Erythroblast (primary cell): ENCODE measurements around the gene KCNF1.

Source experiments
- DNase-seq, 2 experiments: peaks; one replicate each; lab custom pipeline; 2025; lab: John Stamatoyannopoulos, UW
- GATA1 ChIP-seq: IDR thresholded peaks from 2 replicates; pipeline ENCODE4 v1.6.1; 2011; ENCODE audit warnings: low read depth, mild to moderate bottlenecking, control low read depth, low read length, moderate library complexity
- POLR2A ChIP-seq: IDR thresholded peaks from 2 replicates; pipeline ENCODE4 v1.6.1; 2011; ENCODE audit warnings: mild to moderate bottlenecking, low read length

Gene KCNF1

DNA sequence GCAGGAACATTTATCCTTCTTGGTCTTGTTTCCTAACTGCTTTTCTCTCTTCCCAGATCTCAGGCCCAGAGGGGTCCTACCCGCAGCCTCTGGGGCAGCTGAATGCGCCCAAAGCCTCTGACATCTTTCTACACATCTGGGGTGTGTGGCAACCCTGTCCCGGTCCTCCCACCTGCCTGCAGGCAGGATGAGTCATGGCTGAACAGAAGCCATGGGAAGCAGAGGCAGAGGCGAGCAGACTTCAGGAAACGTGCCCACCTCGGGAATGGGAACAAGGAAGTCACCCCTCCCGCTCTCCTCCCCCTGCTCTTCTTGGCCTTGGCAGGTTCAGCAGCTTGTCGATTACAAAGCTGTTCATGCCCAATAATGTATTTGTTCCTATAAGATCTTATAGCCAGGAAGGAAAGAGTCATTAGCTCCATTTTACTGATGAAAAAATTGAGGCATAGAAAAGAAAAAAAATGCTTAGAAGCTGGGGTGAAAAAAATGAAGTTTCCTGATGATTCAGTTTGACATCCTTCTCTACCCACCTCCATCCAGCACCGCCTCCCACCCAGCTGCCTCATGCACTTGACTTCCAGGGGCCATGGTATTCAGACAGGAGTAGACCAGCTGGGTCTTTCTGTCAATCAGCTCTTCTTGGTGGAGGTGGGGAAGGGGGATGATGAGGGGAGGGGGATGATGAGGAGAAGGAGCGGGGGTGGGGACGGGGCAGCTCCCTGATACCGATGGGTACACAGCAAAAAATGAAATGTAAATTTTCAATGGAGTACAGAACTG is 10.4 kb upstream of the KCNF1 start:
- TF ChIP-seq GATA1 (no peak), POLR2A (no peak)
- no peak for DNase-seq

DNA sequence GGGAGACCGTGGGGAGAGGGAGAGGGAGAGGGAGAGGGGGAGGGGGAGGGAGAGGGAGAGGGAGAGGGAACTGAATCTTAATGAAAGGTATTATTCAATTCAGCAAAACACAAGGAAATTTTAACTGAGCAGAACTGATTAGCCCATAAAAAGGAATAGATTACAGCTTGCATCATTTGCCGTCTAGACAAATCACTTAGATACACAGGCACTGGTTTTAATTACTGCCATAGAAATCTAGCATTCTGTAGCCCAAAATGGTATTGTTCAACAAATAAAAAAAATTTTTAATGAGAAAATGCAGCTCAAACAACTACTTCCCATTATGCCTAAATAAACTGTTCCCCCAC is 7.9 kb upstream of the KCNF1 start:
- no peak for DNase-seq
- TF ChIP-seq POLR2A (no peak), GATA1 (no peak)

DNA sequence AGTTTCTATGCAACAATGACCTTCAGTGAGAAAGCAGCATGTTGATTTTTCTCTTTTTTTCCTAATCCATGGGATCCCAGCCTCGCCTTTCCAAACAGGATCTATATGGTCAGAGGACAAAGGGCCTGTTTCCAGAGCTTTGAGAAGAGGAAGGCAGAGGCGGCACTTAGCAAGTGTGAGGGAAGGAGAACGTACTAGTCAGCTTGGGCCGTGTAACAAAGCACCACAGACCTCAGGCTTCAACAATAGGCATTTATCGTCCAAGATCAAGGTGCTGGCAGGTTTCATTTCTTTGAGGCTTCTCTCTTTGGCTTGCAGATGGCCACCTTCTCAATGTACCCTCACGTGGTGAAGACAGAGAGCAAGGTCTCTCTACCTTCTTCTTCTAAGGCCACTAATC is 7.3 kb upstream of the KCNF1 start:
- TF ChIP-seq POLR2A (no peak), GATA1 (no peak)
- no peak for DNase-seq

DNA sequence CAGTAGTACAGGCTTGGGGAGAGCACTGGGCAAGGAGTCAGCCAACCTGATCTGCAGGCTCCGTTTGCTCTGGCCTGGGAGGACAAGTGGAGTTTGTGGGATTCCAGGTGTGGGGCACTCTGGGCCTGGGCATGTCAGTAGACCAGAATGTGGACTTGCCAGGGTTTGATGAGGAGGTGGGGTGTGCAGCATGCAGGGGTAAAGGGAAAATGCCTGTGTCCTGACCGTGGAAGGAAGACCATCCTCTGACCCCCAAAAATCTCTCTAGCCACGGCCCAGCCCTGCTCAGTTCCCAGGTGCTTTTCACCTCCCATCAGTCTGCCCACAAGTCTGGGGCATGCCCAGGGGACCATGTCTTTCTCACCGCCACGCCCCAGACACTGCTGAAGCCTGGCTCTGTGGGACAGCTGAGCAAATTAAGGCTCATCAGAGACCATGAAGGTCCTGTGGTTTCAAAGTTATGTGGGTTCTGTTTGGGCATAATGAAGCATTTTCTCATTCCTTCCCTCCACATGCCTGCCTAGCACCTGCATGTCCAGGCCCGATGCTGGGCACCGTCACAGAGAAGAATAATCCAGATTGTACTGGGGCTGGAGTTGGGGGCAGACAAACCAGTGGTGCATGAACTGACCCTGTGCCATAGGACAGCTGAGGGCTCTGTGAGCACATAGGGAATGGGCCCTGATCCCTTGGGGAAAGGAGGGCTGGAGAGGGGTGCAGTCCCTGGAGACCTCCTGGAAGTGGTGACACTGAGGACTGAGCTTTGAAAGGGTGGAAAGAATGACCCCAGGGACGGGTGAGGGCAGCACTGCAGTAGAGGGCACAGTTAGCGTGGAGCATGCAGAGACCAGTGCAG is 6.5 kb upstream of the KCNF1 start:
- no peak for TF ChIP-seq GATA1
- TF ChIP-seq POLR2A: no peak
- DNase-seq: no peak

DNA sequence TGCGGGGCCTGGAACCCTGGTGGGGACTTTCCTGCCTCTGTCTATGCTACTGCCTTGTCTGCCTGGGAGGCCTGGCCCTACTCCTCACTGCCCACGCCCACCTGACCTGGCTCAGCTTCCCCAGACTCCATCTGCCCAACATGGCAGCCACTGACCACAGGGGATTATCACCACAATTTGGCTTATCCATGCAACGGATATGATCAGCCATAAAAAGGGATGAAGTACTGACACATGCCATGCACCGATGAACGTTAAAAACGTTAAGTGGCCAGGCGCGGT is 5.9 kb upstream of the KCNF1 start:
- no peak for DNase-seq
- TF ChIP-seq GATA1 (no peak), POLR2A (no peak)

DNA sequence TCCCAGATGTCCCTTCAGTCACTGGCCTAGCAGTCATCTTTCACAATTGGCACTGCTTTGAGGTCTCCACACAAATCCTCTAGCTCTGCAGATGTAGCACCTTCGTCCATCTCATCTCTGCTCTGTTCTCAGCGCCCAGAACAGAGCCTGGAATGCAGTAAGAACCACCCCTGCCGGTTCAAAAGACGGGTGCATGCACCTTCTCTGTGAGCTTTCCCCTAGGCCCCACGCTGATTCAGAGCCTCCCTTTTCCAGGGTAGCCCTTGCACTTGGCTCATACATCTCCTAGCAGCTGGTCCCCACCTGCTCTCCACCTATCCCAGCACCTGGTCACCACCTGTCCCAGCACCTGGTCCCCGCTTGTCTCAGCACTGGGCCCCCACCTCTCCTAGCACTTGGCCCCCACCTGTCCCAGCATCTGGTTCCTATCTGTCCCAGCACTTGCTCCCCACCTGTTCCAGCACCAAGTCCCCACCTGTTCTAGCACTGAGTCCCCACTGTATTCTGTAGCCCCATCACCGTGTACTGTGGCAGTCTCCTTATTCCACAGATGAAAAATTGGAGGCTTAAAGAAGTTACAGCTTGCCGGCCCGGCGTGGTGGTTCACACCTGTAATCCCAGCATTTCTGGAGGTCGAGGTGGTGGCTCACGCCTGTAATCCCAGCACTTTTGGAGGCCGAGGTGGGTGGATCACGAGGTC is 4.7 kb upstream of the KCNF1 start:
- DNase-seq: no peak
- no peak for TF ChIP-seq GATA1
- no peak for TF ChIP-seq POLR2A

DNA sequence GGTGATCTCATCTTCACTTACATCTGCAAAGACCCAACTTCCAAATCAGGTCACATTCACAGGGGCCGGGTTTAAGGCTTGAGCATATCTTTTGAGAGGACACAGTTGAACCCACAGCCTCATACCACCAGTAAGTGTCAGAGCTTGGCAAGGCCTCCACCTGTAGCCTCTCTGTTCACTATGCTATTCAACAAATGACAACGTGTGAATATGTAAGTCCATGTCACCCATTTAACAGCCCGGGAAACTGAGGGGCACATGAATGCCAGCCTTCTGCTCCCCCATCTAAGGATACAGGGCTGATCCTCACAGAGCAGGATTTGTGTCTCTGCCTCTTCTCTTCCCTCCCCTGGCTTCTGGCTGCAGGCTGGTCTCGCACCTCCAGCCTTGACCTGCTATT is 3.5 kb upstream of the KCNF1 start:
- no peak for DNase-seq
- no peak for TF ChIP-seq GATA1
- TF ChIP-seq POLR2A: no peak

DNA sequence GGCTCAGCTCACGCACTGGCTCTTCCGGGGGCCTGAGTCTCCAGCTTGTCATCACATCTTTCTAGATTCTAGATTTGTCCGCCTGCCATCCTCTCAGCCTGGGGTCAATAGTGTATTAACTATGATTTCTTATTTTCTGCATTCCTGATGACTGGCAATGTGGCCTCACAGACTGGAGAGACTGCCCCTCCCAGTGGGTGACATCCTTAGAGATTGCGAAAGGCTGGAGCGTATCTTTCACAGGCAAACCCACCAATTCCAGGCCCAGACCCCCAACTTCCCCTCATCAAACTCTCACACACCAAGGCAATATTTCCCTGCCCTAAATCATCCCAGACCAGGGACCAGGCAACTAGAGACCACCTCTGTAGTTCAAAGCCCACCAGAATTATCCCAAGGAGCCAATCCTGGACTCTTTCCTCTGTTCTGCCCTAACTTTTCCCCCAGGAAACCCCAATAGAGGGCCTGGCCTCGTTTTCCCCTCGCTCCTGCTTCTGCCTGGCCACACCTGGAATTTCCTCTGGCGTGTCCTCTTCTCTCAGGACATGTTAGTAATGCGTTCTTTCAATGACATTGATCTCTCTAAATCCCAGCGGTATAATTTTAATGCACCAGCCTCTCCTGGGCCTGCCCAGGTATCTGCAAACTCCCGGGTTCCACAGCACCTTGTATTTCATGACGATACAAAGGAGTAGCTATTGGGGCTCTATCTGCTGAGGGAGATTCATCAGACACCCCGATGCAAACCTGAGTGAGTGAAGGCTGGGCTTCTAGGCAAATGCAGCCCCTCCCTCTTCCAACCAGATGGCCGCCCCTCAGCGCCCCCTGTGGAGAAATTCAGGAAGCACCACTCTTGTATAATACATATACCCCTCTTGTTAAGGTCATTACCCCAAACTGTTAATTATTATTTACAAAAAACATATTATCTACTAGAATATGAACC is 2.4 kb upstream of the KCNF1 start:
- DNase-seq: peak; percentile 11 to 24
- TF ChIP-seq GATA1: no peak
- TF ChIP-seq POLR2A: no peak

DNA sequence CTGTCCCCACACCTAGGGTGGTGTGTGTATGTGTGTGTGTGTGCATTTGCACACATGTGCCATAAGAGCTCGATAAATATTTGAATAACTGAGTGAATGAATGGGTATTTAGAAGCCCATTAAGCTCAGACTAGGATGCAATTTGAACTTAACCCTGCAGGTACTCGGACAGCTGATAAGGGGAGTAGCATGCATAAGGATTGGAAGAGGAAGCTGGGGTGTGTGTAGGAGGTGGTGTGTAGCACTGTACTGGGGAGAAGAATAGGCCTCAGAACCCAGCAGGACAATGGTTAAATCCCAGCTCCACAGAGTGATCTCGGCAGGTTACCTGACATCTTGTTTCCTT is 1.8 kb upstream of the KCNF1 start:
- no peak for DNase-seq

DNA sequence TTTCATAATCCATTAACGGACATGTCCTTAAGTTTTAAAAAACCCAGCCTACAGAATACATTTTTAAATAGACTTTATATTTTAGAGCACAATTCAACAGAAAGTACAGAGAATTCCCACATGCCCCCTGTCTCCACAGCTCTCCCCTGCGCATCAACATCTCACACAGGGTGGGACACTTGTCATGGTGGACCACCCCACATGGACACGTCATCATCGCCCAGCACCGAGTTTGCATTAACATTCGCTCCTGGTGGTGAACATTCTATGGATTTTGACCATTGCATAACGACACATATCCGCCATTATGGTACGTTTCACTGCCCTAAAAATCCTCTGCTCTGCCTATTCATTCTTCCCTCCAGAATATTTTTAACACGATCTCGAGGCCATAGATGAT is 1.1 kb upstream of the KCNF1 start:
- no peak for DNase-seq

More for the DNA sequence above, 1.8 kb upstream of the KCNF1 start:
- TF ChIP-seq GATA1: no peak
- no peak for TF ChIP-seq POLR2A

DNA sequence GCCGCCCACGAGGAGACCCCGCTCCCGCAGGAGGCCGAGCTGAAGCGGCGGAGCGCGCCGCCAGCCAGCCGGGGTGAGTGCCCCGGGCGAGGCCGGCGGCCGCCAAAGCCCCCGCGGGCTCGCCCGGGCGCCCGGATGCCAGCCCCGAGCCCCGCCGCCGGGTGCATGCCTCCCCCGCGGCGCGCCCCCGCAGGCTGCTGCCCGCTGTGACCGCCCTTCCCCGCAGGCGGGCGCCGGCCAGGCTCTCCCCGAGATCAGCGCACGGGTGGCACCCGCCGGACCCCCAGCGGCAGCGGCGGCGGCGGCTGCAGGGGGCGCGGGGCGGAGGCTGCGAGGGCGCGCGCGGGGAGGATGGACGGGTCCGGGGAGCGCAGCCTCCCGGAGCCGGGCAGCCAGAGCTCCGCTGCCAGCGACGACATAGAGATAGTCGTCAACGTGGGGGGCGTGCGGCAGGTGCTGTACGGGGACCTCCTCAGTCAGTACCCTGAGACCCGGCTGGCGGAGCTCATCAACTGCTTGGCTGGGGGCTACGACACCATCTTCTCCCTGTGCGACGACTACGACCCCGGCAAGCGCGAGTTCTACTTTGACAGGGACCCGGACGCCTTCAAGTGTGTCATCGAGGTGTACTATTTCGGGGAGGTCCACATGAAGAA is 470 bp downstream of the KCNF1 start:
- TF ChIP-seq GATA1 (no peak), POLR2A (no peak)
- DNase-seq: no peak

More for the DNA sequence above, 1.1 kb upstream of the KCNF1 start:
- TF ChIP-seq GATA1: no peak

DNA sequence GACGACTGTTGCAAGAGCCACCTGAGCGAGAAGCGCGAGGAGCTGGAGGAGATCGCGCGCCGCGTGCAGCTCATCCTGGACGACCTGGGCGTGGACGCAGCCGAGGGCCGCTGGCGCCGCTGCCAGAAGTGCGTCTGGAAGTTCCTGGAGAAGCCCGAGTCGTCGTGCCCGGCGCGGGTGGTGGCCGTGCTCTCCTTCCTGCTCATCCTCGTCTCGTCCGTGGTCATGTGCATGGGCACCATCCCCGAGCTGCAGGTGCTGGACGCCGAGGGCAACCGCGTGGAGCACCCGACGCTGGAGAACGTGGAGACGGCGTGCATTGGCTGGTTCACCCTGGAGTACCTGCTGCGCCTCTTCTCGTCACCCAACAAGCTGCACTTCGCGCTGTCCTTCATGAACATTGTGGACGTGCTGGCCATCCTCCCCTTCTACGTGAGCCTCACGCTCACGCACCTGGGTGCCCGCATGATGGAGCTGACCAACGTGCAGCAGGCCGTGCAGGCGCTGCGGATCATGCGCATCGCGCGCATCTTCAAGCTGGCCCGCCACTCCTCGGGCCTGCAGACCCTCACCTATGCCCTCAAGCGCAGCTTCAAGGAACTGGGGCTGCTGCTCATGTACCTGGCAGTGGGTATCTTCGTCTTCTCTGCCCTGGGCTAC is 1.2 kb downstream of the KCNF1 start:
- no peak for DNase-seq
- TF ChIP-seq POLR2A: no peak
- no peak for TF ChIP-seq GATA1
